Panc1 (cell line): ENCODE results near the gene ACACB.

ENCODE experiments used
- CTCF ChIP-seq: fragments of 450-650 bp; IDR thresholded peaks from 2 replicates; pipeline ENCODE4 v1.5.1; 2017; ENCODE audit warnings: mild to moderate bottlenecking
- POLR2AphosphoS5 ChIP-seq: IDR thresholded peaks from 2 replicates; pipeline ENCODE4 v1.6.1; 2012; ENCODE audit warnings: mild to moderate bottlenecking, low read depth, low read length, moderate library complexity
- REST ChIP-seq, 2 experiments: IDR thresholded peaks; 2 replicates each; pipeline ENCODE4 v1.6.1; 2011 to 2012; ENCODE audit warnings: low read depth in 2 of 2, control low read depth in 1 of 2, low read length in 1 of 2, mild to moderate bottlenecking in 1 of 2, moderate library complexity in 1 of 2; ENCODE audit not compliant: insufficient read depth in 1 of 2
- SIN3A ChIP-seq: IDR thresholded peaks from 2 replicates; pipeline ENCODE4 v1.6.1; 2012; ENCODE audit warnings: low read depth, mild to moderate bottlenecking, low read length, moderate library complexity, borderline replicate concordance; ENCODE audit not compliant: insufficient read depth
- TCF7L2 ChIP-seq: IDR thresholded peaks from 2 replicates; pipeline ENCODE4 v1.6.1; 2011; ENCODE audit warnings: mild to moderate bottlenecking, low read depth, low read length, inconsistent platforms

GRCh38 chr12:109098183-109098604 is 18.2 kb upstream of the ACACB start:
- TF ChIP-seq POLR2AphosphoS5 (no peak), CTCF (no peak), SIN3A (peak; percentile 67; the same call in 1 of the 2 replicates), TCF7L2 (no peak), REST (IDR thresholded peaks at IDR 0.05; ENCODE audit: insufficient read depth in 1 of 2, low read depth in 2 of 2, low read length in 1 of 2) (no peak)
